ENCODE data around the gene NLK.
"Not testable (repeated sequence)": the region's sequence is repeated elsewhere in the genome, so short reads cannot be mapped to it uniquely, and the experiment has no call there.

NLK gene

DNA sequence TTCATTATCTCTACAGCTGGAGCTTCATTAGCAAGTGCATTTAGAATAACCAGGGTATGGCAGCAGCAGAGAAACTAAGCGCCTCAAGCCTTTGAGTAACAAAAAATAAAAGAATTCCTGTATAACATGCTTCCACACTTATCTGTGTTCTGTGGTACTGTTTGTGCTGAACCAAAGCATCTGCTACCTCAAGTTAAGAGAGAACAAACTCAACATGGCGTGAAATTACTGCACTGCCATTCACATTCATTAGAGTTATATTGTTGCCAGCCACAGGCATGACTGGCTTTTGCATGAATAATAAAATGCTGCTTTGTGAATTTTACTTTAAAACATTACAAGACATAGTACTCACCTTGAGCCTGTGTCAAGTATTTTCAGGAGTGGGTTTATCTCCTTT, 76.6 kb downstream of the NLK start:
- no peak for DNase-seq

GRCh38 chr17:28119560-28119959, 77.1 kb downstream of the NLK start:
- DNase-seq: no peak

GRCh38 chr17:28120766-28121165, 78.3 kb downstream of the NLK start:
- no peak for DNase-seq

- no peak for DNase-seq
Observed at GRCh38 chr17:28124962-28125361, 82.5 kb downstream of the NLK start.

DNA sequence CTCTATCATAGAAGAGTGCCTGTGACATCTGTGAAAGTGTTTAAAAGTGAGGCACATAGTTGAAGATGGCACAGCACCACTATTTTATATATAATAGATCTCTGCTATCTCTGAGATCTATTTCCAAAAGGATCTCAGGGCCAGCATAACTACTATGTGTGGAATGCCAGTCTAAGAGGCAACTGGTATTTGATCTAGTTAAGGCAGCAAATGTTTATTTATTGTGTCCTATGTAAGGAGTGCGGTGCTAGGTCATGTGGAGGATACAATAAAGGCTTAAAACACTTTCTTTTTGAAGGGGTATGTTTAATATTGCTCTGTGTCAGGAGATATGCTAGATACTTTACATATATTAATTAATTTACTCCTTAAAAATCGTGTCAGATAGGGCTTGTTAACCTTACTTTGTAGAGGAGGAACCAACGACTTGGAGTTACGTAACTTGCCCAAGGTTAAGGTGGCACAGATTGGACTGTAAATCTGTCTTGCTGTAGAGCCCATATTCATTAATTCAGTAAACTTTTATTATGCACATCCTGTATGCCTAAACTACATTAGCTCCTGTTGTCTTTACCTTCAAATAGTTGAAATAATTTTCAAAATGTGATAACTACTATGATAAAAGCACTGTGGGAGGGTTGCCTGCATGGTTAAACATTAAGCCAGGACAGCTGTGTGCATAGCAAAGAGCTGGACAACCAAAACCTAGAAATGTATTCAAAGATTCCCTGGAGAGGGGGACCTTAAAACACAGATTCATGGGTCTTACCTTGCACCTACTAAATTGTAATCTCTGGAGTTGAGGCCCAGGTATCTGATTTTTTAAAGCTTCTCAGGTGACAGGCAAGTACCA, 83.3 kb downstream of the NLK start:
- no peak for DNase-seq

DNA sequence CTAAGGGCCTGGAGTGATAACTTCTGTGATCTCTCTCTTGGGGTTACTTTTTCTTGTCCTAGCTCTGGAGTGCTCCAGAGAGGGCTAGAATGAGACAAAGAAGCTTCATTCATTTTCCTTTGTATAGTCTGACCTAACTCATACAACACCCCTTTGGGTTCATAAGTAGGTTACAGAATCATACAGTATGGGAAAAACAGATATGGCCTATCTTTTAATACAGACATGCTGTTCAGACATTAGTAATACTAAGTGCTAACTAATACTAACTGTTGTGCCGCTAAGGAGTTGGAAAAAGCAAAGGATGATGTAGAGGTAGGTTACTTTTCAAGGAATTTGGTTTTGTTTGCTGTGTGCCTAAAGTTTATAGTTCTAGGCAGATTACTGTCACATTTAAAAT, 84.7 kb downstream of the NLK start:
- no peak for DNase-seq

DNA sequence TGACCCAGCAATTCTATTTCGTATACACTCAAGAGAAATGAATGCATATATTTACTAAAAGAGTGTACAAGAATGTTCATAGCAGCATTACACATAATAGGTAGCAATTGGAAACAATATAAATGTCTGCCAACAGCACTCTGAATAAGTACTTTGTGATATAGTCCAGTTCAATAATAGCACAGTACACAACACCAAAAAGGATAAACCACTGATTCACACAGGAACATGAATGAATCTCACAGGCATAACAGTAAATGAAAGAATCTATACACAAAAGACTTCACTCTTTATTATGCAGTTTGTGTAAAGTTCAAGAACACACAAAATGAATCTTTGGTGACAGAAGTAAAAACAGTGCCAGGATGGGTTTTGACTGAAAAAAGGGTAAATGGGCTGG, 86.3 kb downstream of the NLK start:
- no peak for DNase-seq

DNA sequence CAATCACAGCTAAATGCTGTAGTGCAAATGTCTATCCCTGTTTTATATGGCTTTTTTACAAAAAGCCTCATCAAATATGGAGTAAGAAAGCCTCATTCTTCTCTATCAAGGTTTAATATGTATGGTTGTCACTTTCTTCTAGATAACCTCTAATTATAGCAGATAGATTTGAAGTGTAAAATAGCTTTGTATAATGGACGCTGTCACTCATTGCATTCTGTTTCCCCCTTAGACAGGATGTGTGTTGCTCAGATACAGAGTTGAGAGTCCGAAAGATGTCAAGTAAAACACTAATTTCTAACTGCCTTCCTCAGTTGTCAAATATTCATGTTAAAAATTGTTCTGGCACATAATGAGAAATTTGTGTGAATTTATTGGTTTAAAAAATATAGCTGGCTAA, 88.0 kb downstream of the NLK start:
- DNase-seq: no peak

GRCh38 chr17:28131599-28131998, 89.1 kb downstream of the NLK start:
- no peak for DNase-seq

DNA sequence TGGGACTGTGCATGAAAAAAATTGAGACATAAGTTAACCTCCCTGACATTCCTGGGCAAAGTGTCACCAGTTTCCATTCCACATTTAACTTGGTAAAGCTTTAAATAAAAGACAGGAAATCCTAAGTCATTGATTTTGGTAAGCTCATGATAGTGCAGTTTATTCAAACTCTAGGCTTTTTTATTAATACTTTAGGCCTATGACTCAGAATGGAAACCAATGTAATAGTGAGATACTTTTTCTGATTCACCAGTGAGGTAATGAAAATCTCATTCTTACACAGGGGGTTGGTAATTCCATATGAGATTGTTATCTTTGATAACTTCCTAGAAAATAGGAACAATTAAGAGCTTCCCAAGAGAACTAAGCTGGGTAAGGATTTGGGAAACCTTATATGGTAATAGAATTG, 91.1 kb downstream of the NLK start:
- DNase-seq: no peak

DNA sequence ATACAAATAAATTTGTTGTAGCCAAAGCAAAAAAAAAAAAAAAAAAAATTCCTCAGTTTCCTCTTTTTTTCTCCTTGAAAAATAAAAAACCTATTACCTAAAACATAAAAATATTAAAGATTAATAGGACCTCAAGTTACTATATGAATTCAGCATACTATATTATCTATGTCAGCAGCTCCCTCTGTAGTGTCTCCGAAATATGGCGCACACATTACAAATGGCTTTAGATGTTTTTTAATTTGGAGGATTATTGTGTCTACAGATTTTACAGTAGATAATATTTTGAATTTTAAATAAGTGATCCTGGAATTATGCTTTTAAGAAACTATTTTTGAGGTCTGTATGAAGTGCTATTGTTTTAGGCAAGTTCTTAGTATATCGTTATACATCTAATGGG, 94.4 kb downstream of the NLK start:
- no peak for DNase-seq

DNA sequence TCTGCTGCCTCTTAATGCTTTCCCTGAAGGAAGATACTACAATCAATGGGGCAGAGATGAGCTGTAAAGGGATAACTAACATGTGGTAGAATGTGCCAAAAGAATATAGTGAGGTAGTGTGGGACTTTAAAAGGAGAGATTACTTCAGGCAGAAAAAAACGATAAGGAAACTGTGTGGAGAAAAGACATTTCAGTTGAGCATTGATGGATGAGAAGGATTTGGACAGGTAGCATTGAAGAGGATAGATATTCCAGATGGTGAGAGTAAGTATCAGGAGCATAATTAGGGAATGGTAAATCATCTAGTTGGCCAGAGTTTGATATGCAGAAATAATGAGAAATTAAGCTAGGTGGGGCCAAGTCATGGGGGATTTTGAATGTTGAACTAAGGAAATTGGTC, 97.3 kb downstream of the NLK start:
- DNase-seq: no peak

DNA sequence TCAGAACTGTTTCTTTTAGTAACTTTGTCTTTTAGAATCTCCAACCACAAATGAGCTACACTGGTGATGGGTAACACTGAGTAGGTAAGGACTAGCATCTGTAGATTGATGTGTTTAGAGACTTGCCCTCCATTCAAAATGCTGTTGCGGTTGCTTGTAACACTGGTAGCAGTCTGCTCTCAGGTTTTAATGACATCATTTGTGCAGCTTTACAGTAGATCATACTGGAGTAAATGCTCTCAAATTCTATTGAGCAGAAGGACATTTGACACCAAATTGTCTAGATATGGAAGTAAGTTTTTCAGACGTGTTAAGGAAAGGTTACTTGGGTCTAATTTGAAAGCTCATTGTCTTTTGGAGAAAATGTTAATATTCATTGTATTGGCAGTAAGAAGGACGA, 98.8 kb downstream of the NLK start:
- no peak for DNase-seq

DNA sequence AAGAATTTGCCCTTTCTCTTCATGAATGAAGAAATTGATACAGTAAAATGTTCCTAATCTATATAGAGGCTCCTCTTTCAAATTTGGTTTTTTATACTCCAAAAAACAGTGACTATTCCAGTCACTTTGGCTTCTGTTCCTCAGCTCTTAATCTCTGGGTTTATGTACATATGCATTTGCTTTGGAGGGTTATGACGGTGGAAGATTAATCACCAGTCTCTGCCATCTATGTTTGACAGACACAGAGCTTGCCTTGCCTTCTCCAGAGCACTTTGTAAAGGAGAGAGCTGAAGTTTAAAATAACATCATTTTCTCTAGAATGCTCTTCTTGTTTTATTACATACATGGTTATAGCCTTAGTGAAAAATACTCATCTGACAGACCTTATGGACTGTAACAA, 99.3 kb downstream of the NLK start:
- no peak for DNase-seq

DNA sequence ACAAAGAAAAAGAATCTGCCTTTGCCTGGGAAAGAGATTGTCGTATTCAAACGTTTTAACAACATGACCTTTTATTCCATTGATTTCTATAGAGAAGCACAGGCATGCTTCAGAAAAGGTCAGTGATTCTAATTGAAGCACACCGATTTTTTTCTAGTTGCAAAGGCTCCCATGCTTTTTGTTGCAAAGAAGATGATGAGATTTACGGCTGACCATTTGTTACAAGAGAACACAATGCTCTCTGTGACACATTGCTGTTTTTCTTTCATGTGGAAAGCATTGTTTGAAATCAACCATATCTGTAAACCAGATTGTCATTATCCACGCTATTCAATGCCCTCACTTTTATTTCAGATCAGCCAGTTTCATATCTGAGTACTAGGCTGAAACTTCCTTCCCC, 99.8 kb downstream of the NLK start:
- no peak for DNase-seq

DNA sequence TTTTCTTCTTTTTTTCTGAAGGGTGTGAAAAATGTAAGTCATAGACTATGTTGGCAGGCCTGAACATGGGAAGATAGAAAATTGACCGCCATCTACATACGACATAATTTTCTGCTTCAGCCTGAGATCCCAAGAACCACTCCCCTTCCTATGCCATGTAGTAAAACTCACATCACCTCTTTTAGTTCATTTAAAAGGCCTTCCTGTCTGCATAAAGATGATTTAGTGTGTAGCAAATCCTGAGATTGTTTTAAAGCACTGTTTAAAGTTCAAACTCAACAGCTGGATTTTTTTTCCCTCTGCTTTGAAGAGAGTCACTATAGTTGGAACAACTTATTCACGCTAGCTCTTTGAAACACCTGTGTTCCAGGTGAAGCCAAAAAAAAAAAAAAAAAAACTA, 101.5 kb downstream of the NLK start:
- no peak for DNase-seq

DNA sequence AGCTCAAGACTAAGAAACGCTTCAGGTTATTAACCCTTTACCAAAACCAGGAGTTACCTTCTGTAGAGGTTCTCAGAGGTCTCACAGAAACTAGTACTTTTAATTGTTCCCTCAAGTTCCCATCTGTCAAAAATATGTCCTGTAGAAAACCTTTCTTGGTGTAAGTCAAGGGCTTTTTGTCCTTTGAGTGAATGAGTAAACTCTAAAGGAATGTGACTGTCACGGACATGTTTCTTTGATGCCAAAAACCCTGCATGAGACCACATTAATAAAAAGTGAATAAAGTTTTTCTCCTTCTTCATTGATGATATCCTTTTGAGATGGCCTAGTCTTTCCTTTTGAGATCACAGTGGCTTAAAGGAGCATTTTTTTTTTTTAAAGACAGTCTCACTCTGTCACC, 102.9 kb downstream of the NLK start:
- DNase-seq: no peak

GRCh38 chr17:28147017-28147416, 104.5 kb downstream of the NLK start:
- DNase-seq: peak; percentile 76

- peak; percentile 41 for DNase-seq
Observed at GRCh38 chr17:28151001-28151400, 108.5 kb downstream of the NLK start.

DNA sequence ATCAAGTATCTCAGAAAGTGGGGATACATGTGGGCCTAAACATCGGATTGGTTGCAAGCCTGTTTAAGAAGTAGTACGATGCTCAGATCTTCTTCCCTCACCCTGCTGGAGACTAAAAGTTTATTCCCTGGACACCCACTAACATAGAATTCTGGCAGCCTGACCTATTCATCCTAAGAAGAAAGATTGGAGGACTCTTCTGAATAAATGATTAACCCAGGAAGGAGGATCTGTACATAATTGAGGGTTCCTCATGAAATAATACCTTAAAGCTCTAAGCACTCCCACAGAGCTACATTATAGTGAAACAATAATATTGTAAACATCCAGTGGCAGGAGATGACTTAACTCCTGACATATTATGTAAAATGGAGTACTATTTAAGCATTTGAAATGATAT, 111.7 kb downstream of the NLK start:
- peak; percentile 19 for DNase-seq

DNA sequence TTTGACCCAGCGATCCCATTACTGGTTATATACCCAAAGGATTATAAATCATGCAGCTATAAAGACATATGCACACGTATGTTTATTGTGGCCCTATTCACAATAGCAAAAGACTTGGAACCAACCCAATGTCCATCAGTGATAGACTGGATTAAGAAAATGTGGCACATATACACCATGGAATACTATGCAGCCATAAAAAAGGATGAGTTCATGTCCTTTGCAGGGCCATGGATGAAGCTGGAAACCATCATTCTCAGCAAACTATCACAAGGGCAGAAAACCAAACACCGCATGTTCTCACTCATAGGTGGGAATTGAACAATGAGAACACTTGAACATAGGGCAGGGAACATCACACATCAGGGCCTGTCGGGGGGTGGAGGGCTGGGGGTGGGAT, 112.9 kb downstream of the NLK start:
- DNase-seq: not testable (repeated sequence)

DNA sequence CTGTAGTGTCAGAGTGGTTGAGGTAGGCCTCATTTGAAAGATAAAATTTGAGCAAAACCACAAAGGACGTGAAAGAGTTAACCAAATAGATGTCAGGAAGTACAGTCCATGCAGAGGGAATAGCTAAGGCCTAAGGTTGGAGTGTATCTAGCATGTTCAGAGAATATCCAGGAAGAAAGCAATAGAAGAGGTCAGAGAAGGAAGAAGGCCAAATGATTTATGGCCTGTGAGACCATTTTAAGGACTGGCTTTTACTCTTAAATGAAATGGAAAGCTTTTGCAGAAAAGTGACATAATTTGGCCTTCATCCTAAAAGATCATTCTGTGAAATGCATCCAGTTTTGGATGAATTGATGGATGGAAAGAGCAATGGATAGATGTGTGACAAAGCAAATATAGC, 116.5 kb downstream of the NLK start:
- DNase-seq: no peak

- DNase-seq: no peak
Observed at GRCh38 chr17:28159924-28160323, 117.4 kb downstream of the NLK start.

DNA sequence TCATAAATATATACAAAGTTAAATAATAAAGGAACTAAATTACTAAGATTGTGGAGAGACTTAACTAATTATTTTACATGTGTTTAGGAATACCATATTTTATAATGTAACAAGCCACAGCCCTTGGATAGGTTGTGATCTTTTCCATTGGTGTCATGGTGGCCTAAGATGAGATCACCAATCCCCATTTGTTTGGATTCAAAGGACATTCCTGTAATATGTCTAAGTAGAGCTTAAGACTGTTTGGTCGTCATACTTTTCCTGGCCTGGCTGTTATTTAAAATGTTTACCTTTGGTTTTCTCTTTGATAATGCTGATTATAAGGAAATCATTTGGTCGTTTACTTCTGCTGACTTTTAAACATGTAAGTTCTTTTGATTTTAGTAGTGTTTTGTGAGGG, 118.1 kb downstream of the NLK start:
- DNase-seq: no peak

GRCh38 chr17:28161311-28161710, 118.8 kb downstream of the NLK start:
- DNase-seq: no peak
